HEK293 (cell line): ENCODE results near the gene LTC4S.

ENCODE experiments used
- CTCF ChIA-PET: fragments of 350-600 bp; formaldehyde crosslinking; extraction: SDS; loops from one replicate; lab custom pipeline; 2021; ENCODE audit warnings: antibody characterized with exemption; lab: Yijun Ruan, JAX
- POLR2A ChIA-PET: fragments of 300-600 bp; formaldehyde crosslinking; extraction: SDS; loops from one replicate; lab custom pipeline; 2020; ENCODE audit warnings: antibody characterized with exemption, inconsistent platforms; lab: Yijun Ruan, JAX
- H3K27ac ChIP-seq: fragments of 200-500 bp; sonication (Bioruptor generic); 2 replicates; pipeline ENCODE4 v1.5.1; 2014; ENCODE audit warnings: low read depth, low read length, control low read depth, inconsistent platforms; ENCODE audit errors: extremely low read depth
- H3K36me3 ChIP-seq, 2 experiments: fragments of 200-500 bp in 1 of 2; sonication (Bioruptor generic) in 1 of 2; 1 replicate in 1 of 2; 2 replicates in 1 of 2; pipeline ENCODE4 v1.5.1; 2014 to 2017; ENCODE audit warnings: inconsistent platforms in 2 of 2, low read length in 2 of 2; ENCODE audit not compliant: control insufficient read depth in 2 of 2, insufficient read depth in 1 of 2
- H3K4me1 ChIP-seq: fragments of 200-500 bp; sonication (Bioruptor generic); 2 replicates; pipeline ENCODE4 v1.5.1; 2014; ENCODE audit warnings: mild to moderate bottlenecking, low read length, inconsistent platforms; ENCODE audit not compliant: control insufficient read depth, insufficient read depth
- H3K4me3 ChIP-seq: 2 replicates; pipeline ENCODE4 v1.5.1; 2011; ENCODE audit warnings: low read depth, mild to moderate bottlenecking, control low read depth, low read length, moderate library complexity
- H3K9me3 ChIP-seq: fragments of 200-500 bp; sonication (Bioruptor generic); 2 replicates; pipeline ENCODE4 v1.5.1; 2014; ENCODE audit warnings: low read depth, low read length, inconsistent platforms; ENCODE audit not compliant: control insufficient read depth, insufficient read depth
- HIC1 ChIP-seq: fragments of 450-650 bp; formaldehyde crosslinking; IDR thresholded peaks from 2 replicates; pipeline ENCODE4 v1.5.1; 2016; ENCODE audit warnings: missing biosample characterization, missing genetic modification characterization
- HOXA7 ChIP-seq: sonication (generic); formaldehyde crosslinking; IDR thresholded peaks from 2 replicates; pipeline ENCODE4 v1.8.1; 2022; ENCODE audit warnings: missing genetic modification reagents, borderline replicate concordance
- KLF16 ChIP-seq: fragments of 450-650 bp; formaldehyde crosslinking; IDR thresholded peaks from 2 replicates; pipeline ENCODE4 v1.5.1; 2017; ENCODE audit warnings: missing biosample characterization, missing genetic modification characterization
- KLF8 ChIP-seq: fragments of 450-650 bp; formaldehyde crosslinking; IDR thresholded peaks from 2 replicates; pipeline ENCODE4 v1.5.1; 2016; ENCODE audit warnings: missing biosample characterization, missing genetic modification characterization
- OSR2 ChIP-seq: fragments of 450-650 bp; formaldehyde crosslinking; IDR thresholded peaks from 2 replicates; pipeline ENCODE4 v1.5.1; 2016; ENCODE audit warnings: missing biosample characterization, missing genetic modification characterization
- SETDB1 ChIP-seq: IDR thresholded peaks from one replicate; pipeline ENCODE4 v1.6.1; 2017; ENCODE audit warnings: mild to moderate bottlenecking, low read length, moderate library complexity, mixed read lengths; ENCODE audit not compliant: insufficient read length
- TCF7L2 ChIP-seq: IDR thresholded peaks from 2 replicates; pipeline ENCODE4 v1.6.1; 2011; ENCODE audit warnings: low read depth, mild to moderate bottlenecking, inconsistent platforms, low read length, moderate library complexity, borderline replicate concordance
- ZBTB7A ChIP-seq: fragments of 450-650 bp; formaldehyde crosslinking; IDR thresholded peaks from 2 replicates; pipeline ENCODE4 v1.5.1; 2016; ENCODE audit warnings: low read depth, missing biosample characterization, missing genetic modification characterization
- ZFP3 ChIP-seq: fragments of 450-650 bp; formaldehyde crosslinking; IDR thresholded peaks from 2 replicates; pipeline ENCODE4 v1.5.1; 2016; ENCODE audit warnings: low read depth, missing biosample characterization, missing genetic modification characterization
- ZNF132 ChIP-seq: fragments of 450-650 bp; formaldehyde crosslinking; IDR thresholded peaks from 2 replicates; pipeline ENCODE4 v1.5.1; 2017; ENCODE audit warnings: missing biosample characterization, missing genetic modification characterization, borderline replicate concordance
- ZNF2 ChIP-seq: fragments of 450-650 bp; formaldehyde crosslinking; IDR thresholded peaks from 2 replicates; pipeline ENCODE4 v1.5.1; 2016; ENCODE audit warnings: missing biosample characterization, missing genetic modification characterization
- ZNF211 ChIP-seq: fragments of 450-650 bp; formaldehyde crosslinking; IDR thresholded peaks from 2 replicates; pipeline ENCODE4 v1.5.1; 2016; ENCODE audit warnings: low read depth, missing biosample characterization, missing genetic modification characterization
- ZNF223 ChIP-seq: fragments of 450-650 bp; formaldehyde crosslinking; IDR thresholded peaks from 2 replicates; pipeline ENCODE4 v1.5.1; 2016; ENCODE audit warnings: missing biosample characterization, missing genetic modification characterization
- ZNF292 ChIP-seq: fragments of 450-650 bp; formaldehyde crosslinking; IDR thresholded peaks from 2 replicates; pipeline ENCODE4 v1.5.1; 2016; ENCODE audit warnings: low read depth, missing biosample characterization, missing genetic modification characterization, borderline replicate concordance
- ZNF341 ChIP-seq: fragments of 450-650 bp; formaldehyde crosslinking; IDR thresholded peaks from 2 replicates; pipeline ENCODE4; 2016; ENCODE audit warnings: low read depth, missing biosample characterization, missing genetic modification characterization
- ZNF366 ChIP-seq: fragments of 450-650 bp; formaldehyde crosslinking; conservative IDR thresholded peaks from 2 replicates; pipeline ENCODE4 v1.5.1; 2016; ENCODE audit warnings: missing biosample characterization, missing genetic modification characterization
- ZNF37A ChIP-seq: fragments of 450-650 bp; IDR thresholded peaks from 2 replicates; pipeline ENCODE4 v1.5.1; 2018; ENCODE audit warnings: missing biosample characterization, missing genetic modification characterization
- ZNF404 ChIP-seq: fragments of 450-650 bp; formaldehyde crosslinking; IDR thresholded peaks from 2 replicates; pipeline ENCODE4 v1.5.1; 2017; ENCODE audit warnings: missing biosample characterization, missing genetic modification characterization
- ZNF518A ChIP-seq: fragments of 450-650 bp; formaldehyde crosslinking; conservative IDR thresholded peaks from 2 replicates; pipeline ENCODE4 v1.5.1; 2016; ENCODE audit warnings: low read depth, missing biosample characterization, missing genetic modification characterization
- ZNF561 ChIP-seq: fragments of 450-650 bp; IDR thresholded peaks from 2 replicates; pipeline ENCODE4 v1.5.1; 2018; ENCODE audit warnings: missing biosample characterization, missing genetic modification characterization, borderline replicate concordance
- ZNF768 ChIP-seq: fragments of 450-650 bp; formaldehyde crosslinking; IDR thresholded peaks from 2 replicates; pipeline ENCODE4 v1.5.1; 2018; ENCODE audit warnings: missing biosample characterization, mild to moderate bottlenecking, missing genetic modification characterization
- ZNF785 ChIP-seq: fragments of 450-650 bp; formaldehyde crosslinking; IDR thresholded peaks from 2 replicates; pipeline ENCODE4 v1.5.1; 2016; ENCODE audit warnings: missing biosample characterization, missing genetic modification characterization
- TF ChIP-seq, protein P1 (sequence below): fragments of 450-650 bp; formaldehyde crosslinking; IDR thresholded peaks from 2 replicates; pipeline ENCODE4 v1.5.0; 2017; ENCODE audit warnings: missing biosample characterization, missing genetic modification characterization, borderline replicate concordance
- TF ChIP-seq, protein P2 (sequence below): sonication (generic); formaldehyde crosslinking; IDR thresholded peaks from 2 replicates; pipeline ENCODE4 v1.8.1; 2022; ENCODE audit warnings: mild to moderate bottlenecking, moderate library complexity, missing genetic modification reagents

The LTC4S gene

GRCh38 chr5:179803651-179804554 lies 10.1 kb downstream of the LTC4S start (continued):
- TF ChIP-seq ZNF518A = no peak
- no peak for TF ChIP-seq ZBTB7A (tag by site-specific recombination)
- no peak for TF ChIP-seq ZNF785 (tag by site-specific recombination)
- no peak for TF ChIP-seq ZNF341 (tag by site-specific recombination)
- TF ChIP-seq ZFP3 = no peak
- TF ChIP-seq ZNF561 = no peak
- no peak for TF ChIP-seq KLF8 (tag by site-specific recombination)

DNA sequence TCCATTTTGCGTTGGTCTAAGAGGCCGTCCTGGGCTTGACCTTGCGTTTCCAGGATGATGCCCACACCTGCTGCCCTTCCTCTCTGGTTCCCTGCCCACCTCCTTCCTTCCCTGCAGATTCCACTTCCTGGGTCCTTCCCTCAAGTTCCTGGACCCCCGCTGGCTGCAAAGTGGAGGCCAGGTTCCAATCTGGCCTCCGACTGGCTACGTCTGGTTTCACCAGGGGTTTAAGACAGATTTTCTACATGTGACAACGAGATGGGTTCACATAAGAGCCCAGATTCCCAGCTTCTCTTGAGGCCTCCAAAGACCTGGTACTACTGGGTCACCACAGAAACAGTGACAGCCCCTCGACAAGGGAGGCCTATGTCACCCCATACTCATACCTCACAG lies 10.8 kb downstream of the LTC4S start:
- H3K27ac ChIP-seq = 0 out of 2 replicates have a peak overlapping the region, but pooled peaks have one; percentile 89
- H3K9me3 ChIP-seq = no peaks in the 10 kb centered on the region
- ChIA-PET POLR2A (no interaction called here), CTCF (interaction anchor here (0.6 kb wide), 1 partner anchor 85 kb away, joined by 5 read pairs; no protein-coding TSS in a partner anchor)
- no peak overlapping the region for H3K4me3 ChIP-seq
- peaks cover 22% of the 10 kb centered on the region for H3K4me1 ChIP-seq
- peaks cover 0 to 34% of the 10 kb centered on the region in 2 experiments; a peak in 2 of 3 replicates for H3K36me3 ChIP-seq
- TF ChIP-seq ZNF768 (tag by site-specific recombination) (no peak), ZNF223 (no peak), ZNF211 (tag by site-specific recombination) (no peak), ZNF37A (tag by site-specific recombination) (no peak), KLF8 (tag by site-specific recombination) (no peak), HOXA7 (CRISPR knock-in tag) (no peak), TCF7L2 (no peak), SETDB1 (no peak), ZNF292 (no peak), OSR2 (tag by site-specific recombination) (no peak), HIC1 (tag by site-specific recombination) (no peak), ZNF132 (no peak), ZNF2 (no peak), ZNF404 (tag by site-specific recombination) (no peak), ZNF366 (no peak), KLF16 (tag by site-specific recombination) (no peak)
- TF ChIP-seq, protein P1, sequence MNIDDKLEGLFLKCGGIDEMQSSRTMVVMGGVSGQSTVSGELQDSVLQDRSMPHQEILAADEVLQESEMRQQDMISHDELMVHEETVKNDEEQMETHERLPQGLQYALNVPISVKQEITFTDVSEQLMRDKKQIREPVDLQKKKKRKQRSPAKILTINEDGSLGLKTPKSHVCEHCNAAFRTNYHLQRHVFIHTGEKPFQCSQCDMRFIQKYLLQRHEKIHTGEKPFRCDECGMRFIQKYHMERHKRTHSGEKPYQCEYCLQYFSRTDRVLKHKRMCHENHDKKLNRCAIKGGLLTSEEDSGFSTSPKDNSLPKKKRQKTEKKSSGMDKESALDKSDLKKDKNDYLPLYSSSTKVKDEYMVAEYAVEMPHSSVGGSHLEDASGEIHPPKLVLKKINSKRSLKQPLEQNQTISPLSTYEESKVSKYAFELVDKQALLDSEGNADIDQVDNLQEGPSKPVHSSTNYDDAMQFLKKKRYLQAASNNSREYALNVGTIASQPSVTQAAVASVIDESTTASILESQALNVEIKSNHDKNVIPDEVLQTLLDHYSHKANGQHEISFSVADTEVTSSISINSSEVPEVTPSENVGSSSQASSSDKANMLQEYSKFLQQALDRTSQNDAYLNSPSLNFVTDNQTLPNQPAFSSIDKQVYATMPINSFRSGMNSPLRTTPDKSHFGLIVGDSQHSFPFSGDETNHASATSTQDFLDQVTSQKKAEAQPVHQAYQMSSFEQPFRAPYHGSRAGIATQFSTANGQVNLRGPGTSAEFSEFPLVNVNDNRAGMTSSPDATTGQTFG (tag by site-specific recombination) = no peak
- TF ChIP-seq, protein P2, sequence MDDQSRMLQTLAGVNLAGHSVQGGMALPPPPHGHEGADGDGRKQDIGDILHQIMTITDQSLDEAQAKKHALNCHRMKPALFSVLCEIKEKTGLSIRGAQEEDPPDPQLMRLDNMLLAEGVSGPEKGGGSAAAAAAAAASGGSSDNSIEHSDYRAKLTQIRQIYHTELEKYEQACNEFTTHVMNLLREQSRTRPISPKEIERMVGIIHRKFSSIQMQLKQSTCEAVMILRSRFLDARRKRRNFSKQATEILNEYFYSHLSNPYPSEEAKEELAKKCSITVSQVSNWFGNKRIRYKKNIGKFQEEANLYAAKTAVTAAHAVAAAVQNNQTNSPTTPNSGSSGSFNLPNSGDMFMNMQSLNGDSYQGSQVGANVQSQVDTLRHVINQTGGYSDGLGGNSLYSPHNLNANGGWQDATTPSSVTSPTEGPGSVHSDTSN (CRISPR knock-in tag) = no peak
